Thymus (tissue), 11 donors: Measurements from ENCODE around the gene KLF15. TPM values are rescaled to one million over a fixed set of nuclear protein-coding genes. Genes with fewer than 3 reads are reported as not detected.
A peak's percentile ranks its signal among the peaks of the same experiment; 100 is the strongest.

Source experiments
- DNase-seq, 9 donors: peaks; one replicate each; pipeline ENCODE4 v3.0.0-alpha.2; 2013; ENCODE audit warnings: low spot score in 9 of 9, low read depth in 6 of 9, missing footprints in 1 of 9
- H3K27ac ChIP-seq, 2 donors: one replicate each; pipeline ENCODE4 v1.5.1; 2013; ENCODE audit warnings: control low read depth in 1 of 2, low read depth in 1 of 2, low read length in 1 of 2, mild to moderate bottlenecking in 1 of 2, moderate library complexity in 1 of 2
- H3K27me3 ChIP-seq, 2 donors: one replicate each; pipeline ENCODE4 v1.5.1; 2013; ENCODE audit warnings: low read length in 1 of 2; ENCODE audit not compliant: control insufficient read depth in 2 of 2, insufficient read depth in 1 of 2
- H3K36me3 ChIP-seq, 2 donors: one replicate each; pipeline ENCODE4 v1.5.1; 2013; ENCODE audit warnings: low read length in 1 of 2, mild to moderate bottlenecking in 1 of 2, moderate library complexity in 1 of 2; ENCODE audit not compliant: control insufficient read depth in 2 of 2, insufficient read depth in 2 of 2
- H3K4me1 ChIP-seq, 2 donors: one replicate each; pipeline ENCODE4 v1.5.1; 2013; ENCODE audit warnings: low read length in 2 of 2; ENCODE audit not compliant: control insufficient read depth in 2 of 2, insufficient read depth in 2 of 2
- H3K4me3 ChIP-seq, 2 donors: one replicate each; pipeline ENCODE4 v1.5.1; 2013; ENCODE audit warnings: low read length in 2 of 2, control low read depth in 1 of 2, mild to moderate bottlenecking in 1 of 2
- H3K9me3 ChIP-seq, 2 donors: one replicate each; pipeline ENCODE4 v1.5.1; 2013; ENCODE audit warnings: low read length in 1 of 2, mild to moderate bottlenecking in 1 of 2; ENCODE audit not compliant: control insufficient read depth in 2 of 2, insufficient read depth in 1 of 2
- WGBS: extraction: QIAGEN DNeasy Blood & Tissue Kit; methylation state at CpG from one replicate; pipeline ENCODE4 v1.1.7; 2013; 5-methylcytosine and 5-hydroxymethylcytosine counted together
- polyA plus RNA-seq: library from polyadenylated mRNA; stranded (reverse); fragments of 200-250 nt; gene quantifications from one replicate; pipeline ENCODE4 v1.2.3, GENCODE V29; 2013
- total RNA-seq: library from RNA; stranded (reverse); fragments of 120-200 nt; gene quantifications from one replicate; pipeline ENCODE4 v1.2.4, GENCODE V29; 2013
- donor health status: healthy.

Gene KLF15
- total and polyA plus RNA-seq, 2 donors, result 0.28 to 7.6 TPM

DNA sequence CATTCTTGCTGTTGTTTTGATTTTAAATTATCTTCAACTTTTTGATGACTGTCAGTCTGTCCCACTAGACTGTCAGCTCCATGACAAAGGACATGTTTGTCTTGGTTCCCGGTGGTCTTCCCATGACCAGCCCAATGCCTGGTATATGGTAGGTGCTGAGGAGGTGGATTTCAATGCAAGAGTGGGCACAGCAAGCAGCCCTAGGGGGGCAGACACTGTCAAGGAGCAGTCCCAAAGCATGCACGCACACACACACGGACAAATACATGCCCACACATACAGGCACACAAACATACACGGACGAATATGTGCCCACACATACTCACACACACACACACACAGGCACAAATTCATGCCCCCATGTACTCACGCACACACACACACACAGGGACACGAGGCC is 12.0 kb downstream of the KLF15 start:
- no peak overlapping the region for H3K27ac ChIP-seq
- DNase-seq, result no peak
- H3K36me3 ChIP-seq, result no peaks in the 10 kb centered on the region
- H3K27me3 ChIP-seq, result no peaks in the 10 kb centered on the region
- no peaks in the 10 kb centered on the region for H3K4me1 ChIP-seq
- no peak overlapping the region for H3K4me3 ChIP-seq
- H3K9me3 ChIP-seq, result no peaks in the 10 kb centered on the region
- WGBS, result 95% methylated on average over 7 of the region's 7 CpGs

DNA sequence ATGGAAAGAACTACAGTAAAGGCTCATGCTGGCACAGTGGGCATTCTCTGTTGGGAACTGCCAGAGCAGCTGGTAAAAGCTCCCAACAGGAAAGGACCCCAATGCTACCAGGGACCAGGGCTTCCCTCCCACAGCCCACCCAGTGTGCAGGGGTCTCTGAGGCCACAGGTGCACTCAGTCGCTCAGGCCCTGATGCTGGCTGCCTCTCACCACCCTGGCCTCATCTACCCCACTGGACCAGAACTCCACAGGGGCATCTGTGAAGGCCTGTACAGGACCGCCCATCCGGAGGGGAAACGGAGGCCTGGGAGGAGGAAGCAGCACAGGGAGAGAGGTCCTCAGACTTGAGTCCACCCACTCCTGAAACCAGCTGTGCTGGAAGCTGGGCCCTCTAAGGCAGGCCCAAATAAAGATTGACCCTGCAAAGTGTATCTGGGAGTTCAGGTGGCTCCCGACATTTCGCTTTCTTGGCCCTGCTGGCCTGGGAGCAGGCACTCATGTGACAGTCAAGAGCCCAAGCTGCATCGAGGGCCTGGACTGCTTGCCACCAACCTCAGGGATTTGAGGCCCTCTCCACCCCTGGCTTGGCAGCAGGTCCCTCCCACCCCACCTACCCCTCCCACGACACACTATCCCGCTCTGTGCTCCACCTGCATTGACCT is 12.7 kb downstream of the KLF15 start:
- Histone ChIP-seq H3K4me1 (no peaks in the 10 kb centered on the region), H3K27ac (no peak overlapping the region), H3K27me3 (no peaks in the 10 kb centered on the region), H3K4me3 (no peak overlapping the region), H3K9me3 (no peaks in the 10 kb centered on the region), H3K36me3 (no peaks in the 10 kb centered on the region)
- WGBS, result 96% methylated on average over 9 of the region's 9 CpGs
- no peak for DNase-seq

DNA sequence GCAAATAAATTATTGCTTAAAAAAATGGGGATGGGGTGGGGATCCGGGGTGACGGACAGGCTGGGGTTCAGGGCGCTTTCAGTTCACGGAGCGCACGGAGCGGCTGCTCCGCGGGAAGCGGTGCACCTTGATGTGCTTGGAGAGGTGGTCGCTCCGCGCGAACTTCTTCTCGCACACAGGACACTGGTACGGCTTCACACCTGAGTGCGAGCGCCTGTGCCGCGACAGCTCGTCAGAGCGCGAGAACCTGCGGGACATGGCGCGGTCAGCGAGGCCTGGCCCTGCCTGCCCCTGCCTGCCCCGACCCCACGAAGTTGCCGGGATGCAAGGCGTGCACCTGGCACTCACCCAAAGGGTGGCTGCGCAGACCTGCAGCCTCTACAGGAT is 13.6 kb downstream of the KLF15 start:
- H3K4me3 ChIP-seq, result no peak overlapping the region
- no peaks in the 10 kb centered on the region for H3K4me1 ChIP-seq
- no peak for DNase-seq
- H3K9me3 ChIP-seq, result no peaks in the 10 kb centered on the region
- no peaks in the 10 kb centered on the region for H3K36me3 ChIP-seq
- no peak overlapping the region for H3K27ac ChIP-seq
- no peaks in the 10 kb centered on the region for H3K27me3 ChIP-seq
- 94% methylated on average over 32 of the region's 32 CpGs for WGBS

DNA sequence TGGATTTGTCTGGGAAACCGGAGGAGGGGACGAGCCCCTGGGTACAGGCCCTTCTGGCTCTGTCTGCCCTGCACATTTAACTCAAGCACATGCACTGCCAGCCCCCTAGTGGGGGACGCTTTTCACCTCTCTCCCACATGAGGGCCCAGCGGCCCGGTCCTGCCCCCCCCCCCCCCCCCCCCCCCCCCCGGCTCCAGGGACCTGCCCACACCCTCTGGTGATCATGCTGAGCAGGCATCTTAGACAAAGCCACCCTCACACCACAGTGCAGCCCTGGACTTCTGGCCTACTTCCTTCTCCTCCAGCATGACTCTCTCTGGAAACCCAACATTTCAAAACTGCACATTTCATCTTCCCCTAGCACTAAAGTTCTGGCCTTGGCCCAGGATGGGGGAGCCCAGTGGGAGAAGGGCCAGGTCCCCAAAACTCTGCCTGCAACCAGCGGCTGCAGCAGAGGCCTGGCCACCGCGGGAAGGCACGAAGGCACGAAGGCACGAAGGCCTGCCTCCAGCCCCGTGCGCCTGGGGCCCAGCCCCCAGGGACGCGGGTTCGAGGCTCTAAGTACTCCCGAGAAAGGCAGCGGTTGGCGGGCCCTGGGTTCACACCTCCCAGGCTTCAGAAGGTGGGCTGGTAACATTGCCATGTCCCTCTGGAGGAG is 14.1 kb downstream of the KLF15 start:
- DNase-seq, result peak in 2 of 9 donors; percentile 8 to 11
- Histone ChIP-seq H3K4me3 (no peak overlapping the region), H3K27me3 (no peaks in the 10 kb centered on the region), H3K4me1 (no peaks in the 10 kb centered on the region), H3K9me3 (no peaks in the 10 kb centered on the region), H3K27ac (no peak overlapping the region), H3K36me3 (no peaks in the 10 kb centered on the region)
- WGBS, result 83% methylated on average over 18 of the region's 20 CpGs

DNA sequence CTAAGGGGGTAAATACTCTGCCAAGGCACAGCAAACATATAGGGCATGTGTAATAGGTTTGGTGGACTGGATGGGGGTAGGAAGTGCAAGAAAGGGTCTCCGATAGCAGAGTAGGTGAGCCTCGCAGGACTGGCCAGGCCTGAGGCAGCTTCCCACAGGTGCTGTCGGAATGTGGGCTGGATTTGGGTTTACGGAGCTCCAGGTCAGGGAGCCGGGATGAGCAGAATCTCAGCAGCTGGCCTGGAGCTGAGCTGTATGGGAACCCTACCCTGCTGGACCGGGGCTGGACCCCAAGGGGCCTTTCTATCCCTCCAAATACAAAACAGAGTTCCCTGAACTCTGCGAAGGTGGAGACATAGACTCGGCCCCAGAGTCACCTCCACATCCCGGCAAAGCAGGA is 15.0 kb downstream of the KLF15 start:
- Histone ChIP-seq H3K27me3 (no peaks in the 10 kb centered on the region), H3K9me3 (no peaks in the 10 kb centered on the region), H3K36me3 (no peaks in the 10 kb centered on the region), H3K4me3 (no peak overlapping the region), H3K4me1 (no peaks in the 10 kb centered on the region), H3K27ac (no peak overlapping the region)
- no peak for DNase-seq
- 95% methylated on average over 9 of the region's 9 CpGs for WGBS

DNA sequence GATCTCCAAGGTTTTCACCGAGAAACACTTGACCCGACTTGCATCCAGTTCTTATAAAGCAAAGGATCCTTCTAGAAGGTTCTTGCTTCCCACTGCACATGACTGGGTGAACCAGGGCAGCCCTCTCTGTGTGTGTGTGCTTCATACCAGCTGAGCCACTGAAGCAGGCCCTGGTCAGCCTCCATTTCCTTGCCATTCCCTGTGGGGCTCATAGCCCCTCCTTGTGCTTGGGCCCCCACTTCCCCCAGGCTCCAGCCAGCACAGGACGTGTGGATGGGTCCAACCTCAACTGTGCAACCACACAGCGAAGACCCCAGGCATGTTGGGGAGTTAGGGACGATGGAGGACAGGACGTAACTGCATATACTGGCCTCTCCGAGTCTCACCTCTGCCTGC is 15.5 kb downstream of the KLF15 start:
- no peak overlapping the region for H3K4me3 ChIP-seq
- H3K27ac ChIP-seq, result no peak overlapping the region
- no peaks in the 10 kb centered on the region for H3K27me3 ChIP-seq
- no peaks in the 10 kb centered on the region for H3K36me3 ChIP-seq
- no peak for DNase-seq
- no peaks in the 10 kb centered on the region for H3K4me1 ChIP-seq
- H3K9me3 ChIP-seq, result no peaks in the 10 kb centered on the region
- WGBS, result 94% methylated on average over 7 of the region's 7 CpGs

DNA sequence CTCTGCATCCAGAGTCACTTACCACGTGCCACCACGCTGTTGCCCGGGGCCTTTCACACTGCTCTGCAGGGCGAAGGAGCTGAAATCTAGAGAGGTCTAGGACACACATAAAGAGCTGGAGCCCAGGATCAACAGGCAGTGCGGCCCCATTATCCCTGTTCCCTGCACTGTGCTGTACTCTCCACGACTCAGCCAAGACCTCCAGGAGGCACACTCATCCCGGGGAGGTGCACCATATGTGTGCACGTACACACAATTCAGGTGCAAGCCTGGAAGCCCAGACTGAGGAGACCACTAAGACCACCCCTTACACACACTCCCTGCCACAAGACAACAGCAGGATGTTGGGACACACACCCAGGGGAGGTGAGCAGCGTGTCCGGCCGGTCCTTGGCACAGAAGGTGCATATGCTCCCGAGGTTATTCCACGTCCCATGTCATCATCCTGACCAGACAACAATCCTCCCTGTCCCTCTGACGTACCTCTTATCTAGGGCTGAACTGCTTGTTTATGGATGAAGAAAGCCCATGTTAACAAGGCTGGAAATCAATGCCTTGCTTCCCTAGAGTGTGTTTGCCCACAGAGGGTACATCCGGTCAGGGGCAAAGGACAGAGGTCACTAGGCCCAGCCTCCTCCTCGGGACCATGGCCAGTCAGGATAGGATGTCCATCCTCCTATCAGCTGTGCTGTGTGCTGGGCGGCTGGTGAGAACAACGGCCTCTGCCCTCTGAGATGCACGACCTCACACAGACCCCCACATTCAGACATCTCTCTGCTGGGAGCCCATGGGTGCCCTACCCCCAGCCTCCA is 16.1 kb downstream of the KLF15 start:
- Histone ChIP-seq H3K4me1 (no peaks in the 10 kb centered on the region), H3K27me3 (no peaks in the 10 kb centered on the region), H3K9me3 (no peaks in the 10 kb centered on the region), H3K36me3 (no peaks in the 10 kb centered on the region), H3K27ac (no peak overlapping the region), H3K4me3 (no peak overlapping the region)
- 96% methylated on average over 19 of the region's 19 CpGs for WGBS
- DNase-seq, result no peak

DNA sequence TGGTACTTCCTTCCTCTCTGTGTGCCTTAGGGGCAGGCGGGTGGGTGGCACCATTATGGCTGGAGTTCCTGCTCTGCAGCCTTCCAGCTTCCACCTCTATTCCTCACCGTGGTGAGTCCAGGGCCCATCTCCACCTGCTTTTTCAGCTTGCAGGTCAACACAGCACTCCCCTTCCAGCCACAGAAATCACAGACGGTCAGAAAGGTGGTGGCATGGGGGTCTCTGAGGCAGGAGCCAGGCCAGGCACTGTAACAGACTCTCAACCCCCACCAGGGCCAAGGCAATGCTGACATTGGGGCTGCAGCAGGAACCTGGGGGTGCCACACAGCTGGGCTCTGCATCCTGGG is 16.6 kb downstream of the KLF15 start:
- no peak for DNase-seq
- H3K36me3 ChIP-seq, result no peaks in the 10 kb centered on the region
- no peak overlapping the region for H3K27ac ChIP-seq
- H3K9me3 ChIP-seq, result no peaks in the 10 kb centered on the region
- no peaks in the 10 kb centered on the region for H3K4me1 ChIP-seq
- H3K27me3 ChIP-seq, result no peaks in the 10 kb centered on the region
- H3K4me3 ChIP-seq, result no peak overlapping the region
- WGBS, result 87% methylated on average over 3 of the region's 3 CpGs

DNA sequence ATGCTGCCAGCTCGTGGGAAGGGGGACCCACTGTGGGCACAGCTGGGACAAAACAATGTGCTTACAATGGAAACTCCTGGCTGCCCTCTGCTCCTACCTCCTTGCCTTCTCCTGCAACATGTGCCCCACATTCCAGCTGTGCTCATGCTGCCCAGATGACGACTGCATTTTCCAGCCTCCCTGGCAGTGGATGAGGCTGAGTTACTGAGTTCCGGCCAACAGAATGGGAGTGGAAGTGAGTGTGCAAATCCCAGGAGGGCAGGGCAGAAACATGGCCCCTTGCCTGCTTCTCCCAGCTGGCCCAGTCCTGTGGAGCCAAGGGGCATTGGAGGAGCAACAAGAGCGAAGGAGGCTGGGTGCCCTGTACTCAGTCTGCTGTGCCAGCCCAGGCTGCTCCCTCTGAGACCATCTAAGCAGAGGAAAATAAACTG is 17.1 kb downstream of the KLF15 start:
- H3K27ac ChIP-seq, result no peak overlapping the region
- DNase-seq, result no peak

More for the DNA sequence above, 17.1 kb downstream of the KLF15 start:
- H3K9me3 ChIP-seq, result no peaks in the 10 kb centered on the region
- H3K4me3 ChIP-seq, result no peak overlapping the region
- H3K27me3 ChIP-seq, result no peaks in the 10 kb centered on the region
- H3K36me3 ChIP-seq, result no peaks in the 10 kb centered on the region
- H3K4me1 ChIP-seq, result no peaks in the 10 kb centered on the region
- WGBS, result 89% methylated on average over 4 of the region's 4 CpGs
